H1 (cell line): ENCODE measurements around the gene AOAH. TPM values are rescaled to one million over a fixed set of nuclear protein-coding genes. Genes with fewer than 3 reads are reported as not detected.
"Not testable (repeated sequence)": the region's sequence is repeated elsewhere in the genome, so short reads cannot be mapped to it uniquely, and the experiment has no call there.

Experiments used
- CTCF ChIA-PET: fragments of 300-600 bp; sonication (Branson Sonifier 250); formaldehyde crosslinking; loops from one replicate; lab custom pipeline; 2021; ENCODE audit not compliant: partially characterized antibody; lab: Charles Lee
- POLR2A ChIA-PET: fragments of 300-600 bp; sonication (Branson Sonifier 250); formaldehyde crosslinking; loops from one replicate; lab custom pipeline; 2021; ENCODE audit warnings: inconsistent platforms; ENCODE audit not compliant: partially characterized antibody; lab: Charles Lee
- DNase-seq, 2 experiments: peaks; one replicate each; pipeline versions ENCODE4 v3.0.0 to v3.0.0-alpha.2; 2010 to 2022; ENCODE audit warnings: low spot score in 2 of 2, low read depth in 1 of 2, mixed read lengths in 1 of 2
- FAIRE-seq: peaks from 2 replicates; lab custom pipeline; 2011; peaks lifted over from hg19 to GRCh38; lab: Jason Lieb, UNC
- H2AFZ ChIP-seq: 2 replicates; pipeline ENCODE4 v1.8.1; 2012; ENCODE audit warnings: low read length, inconsistent platforms
- H2AK5ac ChIP-seq: 2 replicates; pipeline ENCODE4 v1.6.1; 2013; ENCODE audit warnings: low read depth, low read length
- H2BK120ac ChIP-seq: replicated peaks from 2 replicates; pipeline ENCODE3; 2013; ENCODE audit warnings: low read depth, low read length, inconsistent platforms
- H2BK12ac ChIP-seq: 2 replicates; pipeline ENCODE4 v1.6.1; 2013; ENCODE audit warnings: low read depth, low read length
- H2BK15ac ChIP-seq: 2 replicates; pipeline ENCODE4 v1.6.1; 2013; ENCODE audit warnings: low read length
- H2BK20ac ChIP-seq: 2 replicates; pipeline ENCODE4 v1.6.1; 2013; ENCODE audit warnings: low read length
- H2BK5ac ChIP-seq: 2 replicates; pipeline ENCODE4 v1.6.1; 2013; ENCODE audit warnings: low read depth, low read length
- H3K14ac ChIP-seq: 2 replicates; pipeline ENCODE4 v1.6.1; 2013; ENCODE audit warnings: inconsistent platforms; ENCODE audit not compliant: insufficient read length
- H3K18ac ChIP-seq: 2 replicates; pipeline ENCODE4 v1.6.1; 2013; ENCODE audit warnings: low read length; ENCODE audit errors: extremely low read depth
- H3K23ac ChIP-seq: 2 replicates; pipeline ENCODE4 v1.6.1; 2013; ENCODE audit warnings: inconsistent platforms; ENCODE audit not compliant: insufficient read length
- H3K23me2 ChIP-seq: 2 replicates; pipeline ENCODE4 v1.6.1; 2013; ENCODE audit warnings: low read depth, low read length
- H3K27ac ChIP-seq: 2 replicates; pipeline ENCODE4 v1.6.1; 2011; ENCODE audit warnings: low read depth, low read length, inconsistent platforms
- H3K27me3 ChIP-seq, 4 experiments: replicated peaks in 1 of 4; 1 replicate in 1 of 4; 2 replicates in 3 of 4; pipeline versions ENCODE4 v1.6.1 to v1.8.1; 2011 to 2013; ENCODE audit warnings: low read length in 3 of 4, mild to moderate bottlenecking in 3 of 4, inconsistent platforms in 2 of 4, mixed read lengths in 2 of 4, moderate library complexity in 1 of 4; ENCODE audit not compliant: control insufficient read depth in 3 of 4, insufficient read depth in 3 of 4; ENCODE audit errors: extremely low read depth in 1 of 4
- H3K36me3 ChIP-seq, 4 experiments: 2 replicates each; pipeline versions ENCODE4 v1.6.1 to v1.8.1; 2011 to 2013; ENCODE audit warnings: mild to moderate bottlenecking in 4 of 4, low read length in 3 of 4, moderate library complexity in 2 of 4, control low read depth in 1 of 4, inconsistent platforms in 1 of 4; ENCODE audit not compliant: insufficient read depth in 4 of 4, control insufficient read depth in 2 of 4
- H3K4ac ChIP-seq: replicated peaks from 2 replicates; pipeline ENCODE3; 2013; ENCODE audit warnings: low read length, low read depth, mixed read lengths, inconsistent platforms; ENCODE audit not compliant: insufficient read length
- H3K4me1 ChIP-seq, 4 experiments: replicated peaks in 1 of 4; 1 replicate in 1 of 4; 2 replicates in 3 of 4; pipeline versions ENCODE4 v1.6.1 to v1.8.1; 2011 to 2013; ENCODE audit warnings: low read length in 3 of 4, inconsistent platforms in 2 of 4, mixed read lengths in 1 of 4; ENCODE audit not compliant: insufficient read depth in 4 of 4, control insufficient read depth in 3 of 4
- H3K4me2 ChIP-seq, 2 experiments: 2 replicates each; pipeline versions ENCODE4 v1.6.1 to v1.8.1; 2011 to 2013; ENCODE audit warnings: low read depth in 2 of 2, low read length in 2 of 2, control low read depth in 1 of 2, inconsistent platforms in 1 of 2, mild to moderate bottlenecking in 1 of 2; ENCODE audit not compliant: insufficient read depth in 1 of 2
- H3K4me3 ChIP-seq, 4 experiments: fragments of 200-600, 300-600 bp in 1 of 4; sonication (generic), shearing (Covaris generic), sonication (Bioruptor Twin) in 1 of 4; 2 replicates each; pipeline versions ENCODE4 v1.5.1 to v1.8.1; 2011 to 2016; ENCODE audit warnings: low read length in 4 of 4, low read depth in 3 of 4, control low read depth in 2 of 4, inconsistent platforms in 2 of 4, mild to moderate bottlenecking in 2 of 4, mixed read lengths in 1 of 4, moderate library complexity in 1 of 4; ENCODE audit not compliant: insufficient read depth in 2 of 4; ENCODE audit errors: extremely low read depth in 1 of 4
- H3K56ac ChIP-seq: replicated peaks from 2 replicates; pipeline ENCODE3; 2013; ENCODE audit warnings: low read depth, mild to moderate bottlenecking, mixed read lengths, low read length, inconsistent platforms; ENCODE audit not compliant: insufficient read length
- H3K79me1 ChIP-seq: 2 replicates; pipeline ENCODE4 v1.6.1; 2013; ENCODE audit warnings: low read depth, low read length, control low read depth
- H3K79me2 ChIP-seq, 2 experiments: 2 replicates each; pipeline versions ENCODE4 v1.6.1 to v1.8.1; 2012 to 2013; ENCODE audit warnings: low read length in 2 of 2, mild to moderate bottlenecking in 2 of 2, inconsistent platforms in 1 of 2; ENCODE audit not compliant: insufficient read depth in 2 of 2, control insufficient read depth in 1 of 2
- H3K9ac ChIP-seq, 4 experiments: replicated peaks in 1 of 4; 1 replicate in 1 of 4; 2 replicates in 3 of 4; pipeline versions ENCODE4 v1.6.1 to v1.8.1; 2011 to 2013; ENCODE audit warnings: low read depth in 3 of 4, low read length in 3 of 4, control low read depth in 2 of 4, mild to moderate bottlenecking in 2 of 4, moderate library complexity in 2 of 4, inconsistent platforms in 1 of 4; ENCODE audit errors: extremely low read depth in 1 of 4
- H3K9me3 ChIP-seq, 2 experiments: 2 replicates each; pipeline versions ENCODE4 v1.6.1 to v1.8.1; 2012 to 2013; ENCODE audit warnings: mild to moderate bottlenecking in 2 of 2, moderate library complexity in 2 of 2, control low read depth in 1 of 2, inconsistent platforms in 1 of 2, low read depth in 1 of 2, low read length in 1 of 2, mixed read lengths in 1 of 2; ENCODE audit not compliant: insufficient read depth in 2 of 2
- H4K20me1 ChIP-seq, 2 experiments: replicated peaks in 1 of 2; 2 replicates each; pipeline versions ENCODE3 to v1.8.1; 2011 to 2013; ENCODE audit warnings: inconsistent platforms in 2 of 2, low read length in 2 of 2, mild to moderate bottlenecking in 1 of 2; ENCODE audit not compliant: insufficient read depth in 2 of 2, control insufficient read depth in 1 of 2
- H4K5ac ChIP-seq: 2 replicates; pipeline ENCODE4 v1.6.1; 2013; ENCODE audit warnings: low read length, low read depth, mixed read lengths, inconsistent platforms; ENCODE audit not compliant: insufficient read length
- H4K8ac ChIP-seq: 2 replicates; pipeline ENCODE4 v1.8.0; 2013; ENCODE audit warnings: mild to moderate bottlenecking, moderate library complexity, low read length, inconsistent platforms; ENCODE audit not compliant: insufficient read depth; ENCODE audit errors: extremely low read depth
- H4K91ac ChIP-seq: replicated peaks from 2 replicates; pipeline ENCODE3; 2013; ENCODE audit warnings: low read length, mixed read lengths, inconsistent platforms; ENCODE audit not compliant: insufficient read length
- WGBS, 2 experiments: shearing (Covaris generic) in 1 of 2; methylation state at CpG; one replicate each; pipeline versions ENCODE4 v1.1.6 to v1.1.7; 2013 to 2015; ENCODE audit warnings: low lambda C conversion rate in 2 of 2, mixed read lengths in 2 of 2, inconsistent platforms in 1 of 2, low coverage in 1 of 2, missing lambda C conversion rate in 1 of 2; ENCODE audit not compliant: insufficient replicate concordance in 2 of 2, insufficient coverage in 1 of 2, insufficient read length in 1 of 2; ENCODE audit errors: extremely low coverage in 1 of 2, missing lambda C conversion rate in 1 of 2; 5-methylcytosine and 5-hydroxymethylcytosine counted together
- polyA plus RNA-seq, 7 experiments: library from polyadenylated mRNA; depleted of rRNA in 3 of 7; stranded (reverse) in 5 of 7; unstranded in 2 of 7; fragments of >200 nt in 5 of 7; fragments of 200-250 nt in 2 of 7; gene quantifications; 1 replicate in 5 of 7; 2 replicates in 1 of 7; 4 replicates in 1 of 7; pipeline versions ENCODE4 v1.2.1 to v1.2.3, GENCODE V29; 2011 to 2013; ENCODE audit warnings: missing spikeins in 2 of 7, mixed read lengths in 2 of 7
- total RNA-seq: library from RNA; stranded (reverse); fragmentation: NEBNext Ultra II Directional; extraction: Animal tissue kit (Norgen Biotek cat#: 25700); gene quantifications from 2 replicates; pipeline ENCODE4 v1.2.1, GENCODE V29; 2021

Gene AOAH
- total and polyA plus RNA-seq, 2 of the 8 experiments (the other 6 are each of a cell fraction or from before 2014, with no cell fraction given), result 0.08 TPM; not detected in 1

DNA sequence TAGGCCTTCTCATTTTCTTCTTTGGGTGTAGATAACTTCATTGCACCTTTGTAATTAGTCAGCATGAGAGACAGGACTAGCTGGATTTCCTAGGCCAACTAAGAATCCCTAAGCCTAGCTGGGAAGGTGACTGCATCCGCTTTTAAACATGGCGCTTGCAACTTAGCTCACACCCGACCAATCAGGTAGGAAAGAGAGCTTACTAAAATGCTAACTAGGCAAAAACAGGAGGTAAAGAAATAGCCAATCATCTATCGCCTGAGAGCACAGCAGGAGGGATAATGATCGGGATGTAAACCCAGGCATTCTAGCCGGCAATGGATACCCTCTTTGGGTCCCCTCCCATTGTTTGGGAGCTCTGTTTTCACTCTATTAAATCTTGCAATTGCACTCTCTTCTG is 75.0 kb downstream of the AOAH start:
- 87% methylated on average over 6 of the region's 6 CpGs; no CpG with 5 or more reads in 1 of the 2 experiments for whole genome bisulfite sequencing, 2 experiments
- H3K4ac ChIP-seq, H3K18ac ChIP-seq, H3K23ac ChIP-seq, H4K5ac ChIP-seq, H3K56ac ChIP-seq, H4K8ac ChIP-seq, H3K14ac ChIP-seq, H3K36me3 ChIP-seq, H2AK5ac ChIP-seq, H3K27ac ChIP-seq, H3K4me3 ChIP-seq, H3K79me1 ChIP-seq, DNase-seq, H3K27me3 ChIP-seq, H3K9ac ChIP-seq, FAIRE-seq, H4K91ac ChIP-seq, H2BK120ac ChIP-seq, H2BK5ac ChIP-seq, H2BK12ac ChIP-seq, H3K9me3 ChIP-seq, H2BK15ac ChIP-seq, H3K23me2 ChIP-seq, H2BK20ac ChIP-seq, H2AFZ ChIP-seq, H3K79me2 ChIP-seq, H4K20me1 ChIP-seq, H3K4me2 ChIP-seq: not testable (repeated sequence)
- H3K4me1 ChIP-seq, result peaks cover 5 to 20% (median 16%) of the 10 kb centered on the region in 4 experiments
- ChIA-PET CTCF (interaction anchor here (0.6 to 3.4 kb wide), 6 partner anchors 9 to 318 kb away, joined by 3 to 14 read pairs (median 6); no protein-coding TSS in a partner anchor), POLR2A (interaction anchor here (1.6 kb wide), 1 partner anchor 9 kb away, joined by 4 read pairs; no protein-coding TSS in a partner anchor)
